Nephron (organoid): ENCODE data around the gene CCT7.
"Not testable (repeated sequence)": the region's sequence is repeated elsewhere in the genome, so short reads cannot be mapped to it uniquely, and the experiment has no call there.

Experiments used
- H3K27ac Mint-ChIP-seq, 3 experiments: 2 replicates each; pipeline ENCODE4 v1.8.0; 2020; ENCODE audit warnings: mixed read lengths in 3 of 3, mild to moderate bottlenecking in 2 of 3, moderate library complexity in 1 of 3
- H3K27me3 Mint-ChIP-seq: 2 replicates; pipeline ENCODE4 v1.8.0; 2021; ENCODE audit warnings: low read depth, mild to moderate bottlenecking, moderate library complexity, mixed read lengths
- H3K36me3 Mint-ChIP-seq: 2 replicates; pipeline ENCODE4 v1.8.0; 2020; ENCODE audit warnings: low read depth, mixed read lengths
- H3K4me1 Mint-ChIP-seq: 2 replicates; pipeline ENCODE4 v1.8.0; 2020; ENCODE audit warnings: mixed read lengths
- H3K4me3 Mint-ChIP-seq, 3 experiments: 2 replicates each; pipeline ENCODE4 v1.8.0; 2020; ENCODE audit warnings: mild to moderate bottlenecking in 3 of 3, mixed read lengths in 3 of 3, moderate library complexity in 2 of 3
- H3K9me3 Mint-ChIP-seq: 2 replicates; pipeline ENCODE4 v1.8.0; 2020; ENCODE audit warnings: mixed read lengths
- CTCF ChIP-seq, 3 experiments: fragments of 200-600 bp; sonication (generic); IDR thresholded peaks; one replicate each; pipeline ENCODE4 v1.5.0; 2021; ENCODE audit warnings: antibody characterized with exemption in 3 of 3; ENCODE audit not compliant: unreplicated experiment in 3 of 3

Gene CCT7

DNA sequence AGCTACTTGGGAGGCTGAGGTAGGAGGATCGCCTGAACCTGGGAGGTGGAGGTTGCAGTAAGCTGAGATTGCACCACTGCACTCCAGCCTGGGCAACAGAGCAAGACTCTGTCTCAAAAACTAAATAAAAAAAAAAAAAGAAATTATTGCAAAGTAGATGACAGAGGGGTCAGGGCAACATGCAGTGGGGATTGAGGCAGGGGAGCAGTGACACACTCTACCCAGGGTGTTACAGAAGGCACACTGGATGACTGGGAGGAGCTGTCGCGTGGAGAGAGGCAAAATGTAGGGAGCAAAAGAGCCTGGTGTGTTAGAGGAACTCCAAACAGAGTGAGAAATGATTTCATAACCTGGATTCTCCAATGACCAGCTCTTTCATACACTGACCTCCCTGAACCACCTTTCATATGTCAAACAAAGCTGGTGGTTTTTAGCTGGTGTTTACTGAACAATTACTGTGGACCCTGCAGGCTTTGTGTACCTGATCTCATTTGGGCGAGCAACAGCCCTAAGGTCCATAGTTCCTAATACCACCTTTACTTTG lies 28.1 kb downstream of the CCT7 start:
- no peaks in the 10 kb centered on the region for H3K36me3 Mint-ChIP-seq
- no peaks in the 10 kb centered on the region for H3K4me1 Mint-ChIP-seq
- no peak for TF ChIP-seq CTCF (IDR thresholded peaks at IDR 0.05; ENCODE audit: unreplicated experiment in 3 of 3)
- H3K27me3 Mint-ChIP-seq = peaks cover 12% of the 10 kb centered on the region
- no peak overlapping the region for H3K4me3 Mint-ChIP-seq
- no peaks in the 10 kb centered on the region for H3K9me3 Mint-ChIP-seq
- H3K27ac Mint-ChIP-seq = no peak overlapping the region

DNA sequence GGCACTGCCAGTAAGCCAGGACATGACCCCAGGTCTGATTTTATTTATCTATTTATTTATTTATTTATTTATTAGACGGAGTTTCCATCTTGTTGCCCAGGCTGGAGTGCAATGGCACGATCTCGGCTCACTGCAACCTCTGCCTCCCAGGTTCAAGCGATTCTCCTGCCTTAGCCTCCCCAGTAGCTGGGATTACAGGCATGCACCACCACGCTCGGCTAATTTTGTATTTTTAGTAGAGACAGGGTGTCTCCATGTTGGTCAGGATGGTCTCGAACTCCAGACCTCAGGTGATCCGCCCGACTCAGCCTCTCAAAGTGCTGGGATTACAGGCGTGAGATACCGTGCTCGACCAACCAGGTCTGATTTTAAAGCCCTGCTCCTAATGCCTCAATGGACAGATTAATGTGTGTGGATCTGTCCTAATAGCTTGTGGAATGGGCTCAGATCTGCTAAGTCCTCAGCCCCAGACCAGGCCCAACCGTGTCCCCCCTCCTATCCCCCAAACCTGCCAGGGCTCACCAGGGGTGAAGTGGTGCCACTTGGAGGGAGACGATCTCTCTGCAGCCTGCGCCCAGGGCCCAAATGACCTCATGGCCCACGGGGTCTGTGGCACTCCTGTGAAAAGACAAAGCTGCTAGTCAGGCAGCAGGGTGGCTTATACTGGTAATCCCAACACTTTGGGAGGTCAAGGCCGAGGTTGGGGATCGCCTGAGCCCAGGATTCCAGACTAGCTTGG lies 28.8 kb downstream of the CCT7 start:
- peaks cover 19% of the 10 kb centered on the region for H3K27me3 Mint-ChIP-seq
- not testable (repeated sequence) for H3K36me3 Mint-ChIP-seq, H3K9me3 Mint-ChIP-seq, H3K4me1 Mint-ChIP-seq, H3K27ac Mint-ChIP-seq, H3K4me3 Mint-ChIP-seq

DNA sequence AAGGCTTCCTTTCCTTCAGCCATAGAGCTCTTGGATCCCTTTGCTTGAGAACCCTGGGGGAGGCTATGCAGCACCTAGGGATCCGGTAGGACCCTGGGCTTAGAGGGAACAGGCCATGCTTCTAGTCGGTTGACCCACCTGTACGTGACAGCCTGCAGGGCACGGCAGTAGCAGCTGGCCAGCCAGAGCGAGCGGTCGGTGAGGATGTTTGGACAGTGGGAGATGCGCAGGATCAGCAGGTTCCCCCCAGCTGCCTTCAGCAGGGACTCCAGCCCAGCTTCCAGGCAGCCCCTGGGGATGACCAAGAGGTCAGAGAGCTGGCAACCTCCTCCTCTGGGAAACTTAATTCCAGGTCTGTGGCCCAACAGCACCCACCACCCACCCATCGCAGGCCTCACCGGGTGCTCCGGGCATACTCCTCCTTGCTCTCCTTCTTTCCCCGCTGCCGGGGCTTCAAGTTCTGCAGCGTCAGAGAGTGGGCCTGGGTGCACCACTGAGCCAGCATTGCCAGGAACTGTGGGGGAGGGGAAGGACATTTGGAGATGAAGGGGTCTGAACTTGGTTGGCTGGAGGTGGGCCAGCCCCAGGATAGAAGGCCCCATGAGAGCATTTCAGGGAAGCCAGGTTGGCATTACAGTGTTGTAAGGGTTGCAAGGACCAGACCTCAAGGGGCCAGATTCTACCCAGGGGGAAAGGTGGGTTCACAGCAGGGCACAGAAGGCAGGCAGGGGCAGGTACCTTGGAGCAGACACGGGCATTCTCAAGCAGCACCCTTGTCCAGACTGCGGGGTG lies 29.6 kb downstream of the CCT7 start:
- Mint-ChIP-seq H3K27ac (no peak overlapping the region), H3K9me3 (no peaks in the 10 kb centered on the region), H3K4me3 (no peak overlapping the region), H3K4me1 (peaks cover 4% of the 10 kb centered on the region), H3K27me3 (peaks cover 28% of the 10 kb centered on the region), H3K36me3 (no peaks in the 10 kb centered on the region)
- TF ChIP-seq CTCF (IDR thresholded peaks at IDR 0.05; ENCODE audit: unreplicated experiment in 3 of 3) = no peak

GRCh38 chr2:73264332-73264606 lies 30.2 kb downstream of the CCT7 start:
- no peak overlapping the region for H3K27ac Mint-ChIP-seq
- no peak overlapping the region for H3K4me3 Mint-ChIP-seq
- no peak for TF ChIP-seq CTCF (IDR thresholded peaks at IDR 0.05; ENCODE audit: unreplicated experiment in 3 of 3)

GRCh38 chr2:73264783-73265182 lies 30.7 kb downstream of the CCT7 start:
- TF ChIP-seq CTCF (IDR thresholded peaks at IDR 0.05; ENCODE audit: unreplicated experiment in 3 of 3) = no peak
- no peak overlapping the region for H3K4me3 Mint-ChIP-seq
- peaks cover 4% of the 10 kb centered on the region for H3K4me1 Mint-ChIP-seq
- no peak overlapping the region for H3K27ac Mint-ChIP-seq
- H3K9me3 Mint-ChIP-seq = no peaks in the 10 kb centered on the region
- H3K27me3 Mint-ChIP-seq = peaks cover 33% of the 10 kb centered on the region
- no peaks in the 10 kb centered on the region for H3K36me3 Mint-ChIP-seq

More at GRCh38 chr2:73264332-73264606, 30.2 kb downstream of the CCT7 start:
- Mint-ChIP-seq H3K36me3 (no peaks in the 10 kb centered on the region), H3K9me3 (no peaks in the 10 kb centered on the region), H3K4me1 (peaks cover 4% of the 10 kb centered on the region), H3K27me3 (peaks cover 30% of the 10 kb centered on the region)

DNA sequence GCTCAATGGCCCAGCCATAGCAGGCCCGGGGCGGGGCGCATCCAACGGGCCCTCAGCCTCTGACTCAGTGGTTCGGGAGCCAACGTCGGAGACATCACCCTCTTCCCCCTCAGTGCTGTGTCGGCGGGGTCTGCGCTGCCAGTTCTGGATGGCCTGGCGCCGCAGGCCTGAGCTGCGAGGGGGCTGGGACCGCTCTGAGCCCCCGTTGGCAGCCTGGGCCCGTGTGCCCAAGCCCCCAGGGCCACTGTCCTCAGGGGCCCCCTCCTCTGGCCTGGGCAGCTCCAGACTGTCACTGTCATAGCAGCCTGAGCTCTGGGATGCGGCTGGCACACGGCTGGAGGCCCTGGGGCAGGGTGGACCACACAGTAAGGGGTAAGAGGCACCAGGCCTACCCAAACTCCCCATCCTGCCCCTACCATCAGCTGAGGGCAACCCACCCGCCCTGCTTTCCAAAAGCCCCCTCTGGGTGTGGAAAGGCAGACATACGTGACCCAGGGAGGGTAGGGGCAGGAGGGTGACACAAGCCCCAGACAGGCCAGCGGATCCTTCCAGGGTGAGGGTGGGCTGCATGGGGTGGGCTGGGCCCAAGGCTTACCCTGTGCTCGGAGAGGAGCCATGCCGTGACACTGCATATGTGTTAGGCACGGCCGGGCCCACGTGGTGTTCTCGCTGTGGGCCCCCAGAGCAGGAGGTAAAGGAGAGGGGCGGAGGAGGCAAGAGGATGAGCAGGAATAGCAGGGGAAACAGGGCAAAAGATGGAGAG lies 31.4 kb downstream of the CCT7 start:
- peaks cover 40% of the 10 kb centered on the region for H3K27me3 Mint-ChIP-seq
- H3K4me3 Mint-ChIP-seq = no peak overlapping the region
- no peaks in the 10 kb centered on the region for H3K9me3 Mint-ChIP-seq
- TF ChIP-seq CTCF (IDR thresholded peaks at IDR 0.05; ENCODE audit: unreplicated experiment in 3 of 3) = no peak
- no peaks in the 10 kb centered on the region for H3K36me3 Mint-ChIP-seq
- peaks cover 4% of the 10 kb centered on the region for H3K4me1 Mint-ChIP-seq
- no peak overlapping the region for H3K27ac Mint-ChIP-seq
